ENCODE measurements around the gene RHBG. TPM values are rescaled to one million over a fixed set of nuclear protein-coding genes. Genes with fewer than 3 reads are reported as not detected.

The RHBG gene
- total RNA-seq, 1 donor, result not detected

GRCh38 chr1:156412653-156413321, 43.8 kb downstream of the RHBG start:
- no peak for DNase-seq (ENCODE audit: low read depth)
- TF ChIP-seq CTCF (IDR thresholded peaks at IDR 0.05; ENCODE audit: insufficient read depth, low read length), result no peak
- no peak overlapping the region for H3K4me3 ChIP-seq (ENCODE audit: low read depth, low read length)

- H3K4me3 ChIP-seq (ENCODE audit: low read depth, low read length), result no peak overlapping the region
- no peak for DNase-seq (ENCODE audit: low read depth)
- TF ChIP-seq CTCF (IDR thresholded peaks at IDR 0.05; ENCODE audit: insufficient read depth, low read length), result no peak
Observed at GRCh38 chr1:156413391-156414246, 44.6 kb downstream of the RHBG start.

- no peak for DNase-seq (ENCODE audit: low read depth)
- TF ChIP-seq CTCF (IDR thresholded peaks at IDR 0.05; ENCODE audit: insufficient read depth, low read length), result no peak
Observed at GRCh38 chr1:156414461-156415064, 45.6 kb downstream of the RHBG start.

GRCh38 chr1:156416993-156417392, 48.0 kb downstream of the RHBG start:
- no peak overlapping the region for H3K4me3 ChIP-seq (ENCODE audit: low read depth, low read length)
- DNase-seq (ENCODE audit: low read depth), result no peak
- no peak for TF ChIP-seq CTCF (IDR thresholded peaks at IDR 0.05; ENCODE audit: insufficient read depth, low read length)

More at GRCh38 chr1:156414461-156415064, 45.6 kb downstream of the RHBG start:
- no peak overlapping the region for H3K4me3 ChIP-seq (ENCODE audit: low read depth, low read length)

GRCh38 chr1:156417401-156418020, 48.5 kb downstream of the RHBG start:
- H3K4me3 ChIP-seq (ENCODE audit: low read depth, low read length), result no peak overlapping the region
- no peak for DNase-seq (ENCODE audit: low read depth)
- no peak for TF ChIP-seq CTCF (IDR thresholded peaks at IDR 0.05; ENCODE audit: insufficient read depth, low read length)

GRCh38 chr1:156418416-156419070, 49.5 kb downstream of the RHBG start:
- DNase-seq (ENCODE audit: low read depth), result no peak
- no peak for TF ChIP-seq CTCF (IDR thresholded peaks at IDR 0.05; ENCODE audit: insufficient read depth, low read length)
- no peak overlapping the region for H3K4me3 ChIP-seq (ENCODE audit: low read depth, low read length)
